Liver (tissue), 3 donors: ENCODE measurements around the gene MBLAC1.

Experiments
- ATF3 ChIP-seq: IDR thresholded peaks from 2 replicates; pipeline ENCODE4 v1.6.1; 2016; ENCODE audit warnings: antibody characterized with exemption
- CTCF ChIP-seq: fragments of 150-350 bp; IDR thresholded peaks from 2 replicates; pipeline ENCODE4 v1.5.1; 2017; ENCODE audit warnings: improper control_type of control experiment, low read depth, low read length; ENCODE audit not compliant: missing input control
- EGR1 ChIP-seq, 2 donors: IDR thresholded peaks; 2 replicates each; pipeline ENCODE4 v1.6.1; 2016 to 2018; ENCODE audit warnings: antibody characterized with exemption in 2 of 2, low read depth in 2 of 2
- FOXA1 ChIP-seq: IDR thresholded peaks from 2 replicates; pipeline ENCODE4 v1.6.1; 2016; ENCODE audit warnings: antibody characterized with exemption
- HNF4A ChIP-seq, 2 donors: conservative IDR thresholded peaks; 2 replicates each; pipeline ENCODE4 v1.6.1; 2016; ENCODE audit warnings: antibody characterized with exemption in 2 of 2, mild to moderate bottlenecking in 2 of 2
- HNF4G ChIP-seq: IDR thresholded peaks from 2 replicates; pipeline ENCODE4 v1.6.1; 2016; ENCODE audit warnings: antibody characterized with exemption
- JUND ChIP-seq, 2 donors: IDR thresholded peaks; 2 replicates each; pipeline ENCODE4 v1.6.1; 2016; ENCODE audit warnings: antibody characterized with exemption in 2 of 2
- RAD21 ChIP-seq, 2 donors: IDR thresholded peaks; 2 replicates each; pipeline ENCODE4 v1.6.1; 2016; ENCODE audit warnings: antibody characterized with exemption in 2 of 2, mild to moderate bottlenecking in 2 of 2
- REST ChIP-seq: IDR thresholded peaks from 2 replicates; pipeline ENCODE4 v1.6.1; 2016; ENCODE audit warnings: antibody characterized with exemption, mild to moderate bottlenecking
- RXRA ChIP-seq, 2 donors: IDR thresholded peaks; 2 replicates each; pipeline ENCODE4 v1.6.1; 2017 to 2018; ENCODE audit warnings: antibody characterized with exemption in 2 of 2, mild to moderate bottlenecking in 1 of 2
- YY1 ChIP-seq: IDR thresholded peaks from 2 replicates; pipeline ENCODE4 v1.6.1; 2016; ENCODE audit warnings: antibody characterized with exemption, mild to moderate bottlenecking
- ZBTB33 ChIP-seq: IDR thresholded peaks from 2 replicates; pipeline ENCODE4 v1.6.1; 2016; ENCODE audit warnings: antibody characterized with exemption
- TF ChIP-seq, protein P1 (sequence below): IDR thresholded peaks from 2 replicates; pipeline ENCODE4 v1.6.1; 2016; ENCODE audit warnings: antibody characterized with exemption
- donor health status: healthy.
- donor health status: healthy.

DNA sequence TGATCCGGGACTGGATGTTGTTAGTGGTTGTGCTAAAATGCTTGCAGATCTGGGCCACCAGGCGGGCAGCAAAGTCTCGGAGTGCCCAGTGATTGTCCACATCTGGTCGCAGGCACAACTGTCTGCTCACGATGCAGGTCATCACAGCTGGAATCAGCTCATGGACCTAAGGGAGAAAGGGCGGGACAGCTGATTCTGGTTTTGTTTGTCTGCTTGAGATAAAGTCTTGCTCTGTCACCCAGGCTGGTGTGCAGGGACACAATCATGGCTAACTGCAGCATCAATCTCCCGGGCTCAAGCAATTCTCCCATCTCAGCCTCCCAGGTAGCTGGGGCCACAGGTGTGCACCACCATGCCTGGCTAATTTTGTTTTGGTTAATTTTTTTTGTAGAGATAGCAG lies 15.6 kb upstream of the MBLAC1 start:
- TF ChIP-seq CTCF (no peak), ATF3 (no peak), FOXA1 (no peak), REST (no peak), ZBTB33 (no peak), EGR1 (IDR thresholded peaks at IDR 0.05; ENCODE audit: low read depth in 2 of 2) (no peak), JUND (IDR thresholded peaks at IDR 0.05) (no peak), HNF4A (conservative IDR thresholded peaks at IDR 0.05) (no peak), HNF4G (no peak), YY1 (no peak), RXRA (IDR thresholded peaks at IDR 0.05) (no peak), RAD21 (IDR thresholded peaks at IDR 0.05) (no peak)
- TF ChIP-seq, protein P1, sequence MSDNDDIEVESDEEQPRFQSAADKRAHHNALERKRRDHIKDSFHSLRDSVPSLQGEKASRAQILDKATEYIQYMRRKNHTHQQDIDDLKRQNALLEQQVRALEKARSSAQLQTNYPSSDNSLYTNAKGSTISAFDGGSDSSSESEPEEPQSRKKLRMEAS: no peak
